ENCODE measurements around the gene TYK2. TPM values are rescaled to one million over a fixed set of nuclear protein-coding genes. Genes with fewer than 3 reads are reported as not detected.

Gene TYK2
- total and polyA plus RNA-seq, 2 of the 13 experiments (the other 11 are each of a cell fraction or from before 2014, with no cell fraction given) = 38.8 to 60.1 TPM

- TF ChIP-seq, protein P1, sequence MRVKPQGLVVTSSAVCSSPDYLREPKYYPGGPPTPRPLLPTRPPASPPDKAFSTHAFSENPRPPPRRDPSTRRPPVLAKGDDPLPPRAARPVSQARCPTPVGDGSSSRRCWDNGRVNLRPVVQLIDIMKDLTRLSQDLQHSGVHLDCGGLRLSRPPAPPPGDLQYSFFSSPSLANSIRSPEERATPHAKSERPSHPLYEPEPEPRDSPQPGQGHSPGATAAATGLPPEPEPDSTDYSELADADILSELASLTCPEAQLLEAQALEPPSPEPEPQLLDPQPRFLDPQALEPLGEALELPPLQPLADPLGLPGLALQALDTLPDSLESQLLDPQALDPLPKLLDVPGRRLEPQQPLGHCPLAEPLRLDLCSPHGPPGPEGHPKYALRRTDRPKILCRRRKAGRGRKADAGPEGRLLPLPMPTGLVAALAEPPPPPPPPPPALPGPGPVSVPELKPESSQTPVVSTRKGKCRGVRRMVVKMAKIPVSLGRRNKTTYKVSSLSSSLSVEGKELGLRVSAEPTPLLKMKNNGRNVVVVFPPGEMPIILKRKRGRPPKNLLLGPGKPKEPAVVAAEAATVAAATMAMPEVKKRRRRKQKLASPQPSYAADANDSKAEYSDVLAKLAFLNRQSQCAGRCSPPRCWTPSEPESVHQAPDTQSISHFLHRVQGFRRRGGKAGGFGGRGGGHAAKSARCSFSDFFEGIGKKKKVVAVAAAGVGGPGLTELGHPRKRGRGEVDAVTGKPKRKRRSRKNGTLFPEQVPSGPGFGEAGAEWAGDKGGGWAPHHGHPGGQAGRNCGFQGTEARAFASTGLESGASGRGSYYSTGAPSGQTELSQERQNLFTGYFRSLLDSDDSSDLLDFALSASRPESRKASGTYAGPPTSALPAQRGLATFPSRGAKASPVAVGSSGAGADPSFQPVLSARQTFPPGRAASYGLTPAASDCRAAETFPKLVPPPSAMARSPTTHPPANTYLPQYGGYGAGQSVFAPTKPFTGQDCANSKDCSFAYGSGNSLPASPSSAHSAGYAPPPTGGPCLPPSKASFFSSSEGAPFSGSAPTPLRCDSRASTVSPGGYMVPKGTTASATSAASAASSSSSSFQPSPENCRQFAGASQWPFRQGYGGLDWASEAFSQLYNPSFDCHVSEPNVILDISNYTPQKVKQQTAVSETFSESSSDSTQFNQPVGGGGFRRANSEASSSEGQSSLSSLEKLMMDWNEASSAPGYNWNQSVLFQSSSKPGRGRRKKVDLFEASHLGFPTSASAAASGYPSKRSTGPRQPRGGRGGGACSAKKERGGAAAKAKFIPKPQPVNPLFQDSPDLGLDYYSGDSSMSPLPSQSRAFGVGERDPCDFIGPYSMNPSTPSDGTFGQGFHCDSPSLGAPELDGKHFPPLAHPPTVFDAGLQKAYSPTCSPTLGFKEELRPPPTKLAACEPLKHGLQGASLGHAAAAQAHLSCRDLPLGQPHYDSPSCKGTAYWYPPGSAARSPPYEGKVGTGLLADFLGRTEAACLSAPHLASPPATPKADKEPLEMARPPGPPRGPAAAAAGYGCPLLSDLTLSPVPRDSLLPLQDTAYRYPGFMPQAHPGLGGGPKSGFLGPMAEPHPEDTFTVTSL (CRISPR knock-in tag; IDR thresholded peaks at IDR 0.05; ENCODE audit: borderline replicate concordance) = no peak
- TF ChIP-seq PHF21A (CRISPR knock-in tag; IDR thresholded peaks at IDR 0.05) = peak; percentile 17; the same call in 1 of the 2 replicates
- TF ChIP-seq SOX13 (IDR thresholded peaks at IDR 0.05) = no peak
- 0 out of 4 replicates have a peak, but pooled peaks of 1 of the 2 experiments have one; percentile 2 for TF ChIP-seq SOX13 (CRISPR knock-in tag; conservative IDR thresholded peaks at IDR 0.05 in 1 of 2, IDR thresholded peaks at IDR 0.05 in 1 of 2)
- peak; percentile 63; the same call in 1 of the 2 replicates for TF ChIP-seq ZFX (CRISPR knock-in tag; IDR thresholded peaks at IDR 0.05; ENCODE audit: low read depth)
- TF ChIP-seq, protein P2, sequence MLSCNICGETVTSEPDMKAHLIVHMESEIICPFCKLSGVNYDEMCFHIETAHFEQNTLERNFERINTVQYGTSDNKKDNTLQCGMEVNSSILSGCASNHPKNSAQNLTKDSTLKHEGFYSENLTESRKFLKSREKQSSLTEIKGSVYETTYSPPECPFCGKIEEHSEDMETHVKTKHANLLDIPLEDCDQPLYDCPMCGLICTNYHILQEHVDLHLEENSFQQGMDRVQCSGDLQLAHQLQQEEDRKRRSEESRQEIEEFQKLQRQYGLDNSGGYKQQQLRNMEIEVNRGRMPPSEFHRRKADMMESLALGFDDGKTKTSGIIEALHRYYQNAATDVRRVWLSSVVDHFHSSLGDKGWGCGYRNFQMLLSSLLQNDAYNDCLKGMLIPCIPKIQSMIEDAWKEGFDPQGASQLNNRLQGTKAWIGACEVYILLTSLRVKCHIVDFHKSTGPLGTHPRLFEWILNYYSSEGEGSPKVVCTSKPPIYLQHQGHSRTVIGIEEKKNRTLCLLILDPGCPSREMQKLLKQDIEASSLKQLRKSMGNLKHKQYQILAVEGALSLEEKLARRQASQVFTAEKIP (CRISPR knock-in tag; IDR thresholded peaks at IDR 0.05; ENCODE audit: borderline replicate concordance) = no peak
- TF ChIP-seq KLF11 (CRISPR knock-in tag; IDR thresholded peaks at IDR 0.05) = 0 out of 2 replicates have a peak, but pooled peaks have one; percentile 24
- 0 out of 2 replicates have a peak, but pooled peaks have one; percentile 52 for TF ChIP-seq ZNF563 (CRISPR knock-in tag; IDR thresholded peaks at IDR 0.05)
- peak; percentile 31; the same call in 1 of the 2 replicates for TF ChIP-seq MAF1 (CRISPR knock-in tag; IDR thresholded peaks at IDR 0.05; ENCODE audit: borderline replicate concordance)
- TF ChIP-seq, protein P3, sequence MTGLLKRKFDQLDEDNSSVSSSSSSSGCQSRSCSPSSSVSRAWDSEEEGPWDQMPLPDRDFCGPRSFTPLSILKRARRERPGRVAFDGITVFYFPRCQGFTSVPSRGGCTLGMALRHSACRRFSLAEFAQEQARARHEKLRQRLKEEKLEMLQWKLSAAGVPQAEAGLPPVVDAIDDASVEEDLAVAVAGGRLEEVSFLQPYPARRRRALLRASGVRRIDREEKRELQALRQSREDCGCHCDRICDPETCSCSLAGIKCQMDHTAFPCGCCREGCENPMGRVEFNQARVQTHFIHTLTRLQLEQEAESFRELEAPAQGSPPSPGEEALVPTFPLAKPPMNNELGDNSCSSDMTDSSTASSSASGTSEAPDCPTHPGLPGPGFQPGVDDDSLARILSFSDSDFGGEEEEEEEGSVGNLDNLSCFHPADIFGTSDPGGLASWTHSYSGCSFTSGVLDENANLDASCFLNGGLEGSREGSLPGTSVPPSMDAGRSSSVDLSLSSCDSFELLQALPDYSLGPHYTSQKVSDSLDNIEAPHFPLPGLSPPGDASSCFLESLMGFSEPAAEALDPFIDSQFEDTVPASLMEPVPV (CRISPR knock-in tag; IDR thresholded peaks at IDR 0.05) = no peak
- TF ChIP-seq, protein P4, sequence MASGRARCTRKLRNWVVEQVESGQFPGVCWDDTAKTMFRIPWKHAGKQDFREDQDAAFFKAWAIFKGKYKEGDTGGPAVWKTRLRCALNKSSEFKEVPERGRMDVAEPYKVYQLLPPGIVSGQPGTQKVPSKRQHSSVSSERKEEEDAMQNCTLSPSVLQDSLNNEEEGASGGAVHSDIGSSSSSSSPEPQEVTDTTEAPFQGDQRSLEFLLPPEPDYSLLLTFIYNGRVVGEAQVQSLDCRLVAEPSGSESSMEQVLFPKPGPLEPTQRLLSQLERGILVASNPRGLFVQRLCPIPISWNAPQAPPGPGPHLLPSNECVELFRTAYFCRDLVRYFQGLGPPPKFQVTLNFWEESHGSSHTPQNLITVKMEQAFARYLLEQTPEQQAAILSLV (CRISPR knock-in tag; IDR thresholded peaks at IDR 0.05; ENCODE audit: borderline replicate concordance) = peak; percentile 43; the same call in 1 of the 2 replicates
- TF ChIP-seq, protein P5, sequence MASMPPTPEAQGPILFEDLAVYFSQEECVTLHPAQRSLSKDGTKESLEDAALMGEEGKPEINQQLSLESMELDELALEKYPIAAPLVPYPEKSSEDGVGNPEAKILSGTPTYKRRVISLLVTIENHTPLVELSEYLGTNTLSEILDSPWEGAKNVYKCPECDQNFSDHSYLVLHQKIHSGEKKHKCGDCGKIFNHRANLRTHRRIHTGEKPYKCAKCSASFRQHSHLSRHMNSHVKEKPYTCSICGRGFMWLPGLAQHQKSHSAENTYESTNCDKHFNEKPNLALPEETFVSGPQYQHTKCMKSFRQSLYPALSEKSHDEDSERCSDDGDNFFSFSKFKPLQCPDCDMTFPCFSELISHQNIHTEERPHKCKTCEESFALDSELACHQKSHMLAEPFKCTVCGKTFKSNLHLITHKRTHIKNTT (CRISPR knock-in tag; IDR thresholded peaks at IDR 0.05) = no peak
Observed at GRCh38 chr19:10315335-10316214, 64.8 kb downstream of the TYK2 start, which contains the start of gene FDX2 (continued).
